CD14-positive monocyte (primary cell): ENCODE measurements around the gene NT5C1A. TPM values are rescaled to one million over a fixed set of nuclear protein-coding genes. Genes with fewer than 3 reads are reported as not detected.

ENCODE experiments used
- DNase-seq, 3 donors: peaks; one replicate each; pipeline ENCODE4 v3.0.0-alpha.2; 2011 to 2022
- H2AFZ ChIP-seq: 2 replicates; pipeline ENCODE4 v1.6.0; 2012; ENCODE audit warnings: mild to moderate bottlenecking, low read depth, low read length, inconsistent platforms; ENCODE audit not compliant: insufficient read depth, poor library complexity, severe bottlenecking
- H3K27ac ChIP-seq, 2 donors: 1 replicate in 1 of 2; 2 replicates in 1 of 2; pipeline ENCODE4 v1.5.1; 2012 to 2013; ENCODE audit warnings: low read length in 2 of 2, control low read depth in 1 of 2, inconsistent platforms in 1 of 2, low read depth in 1 of 2, mild to moderate bottlenecking in 1 of 2
- H3K27me3 ChIP-seq, 2 donors: one replicate each; pipeline versions ENCODE4 v1.6.0 to v1.6.1; 2011 to 2013; ENCODE audit warnings: low read length in 2 of 2; ENCODE audit not compliant: control insufficient read depth in 2 of 2, insufficient read depth in 2 of 2
- H3K36me3 ChIP-seq, 2 donors: replicated peaks in 1 of 2; 1 replicate in 1 of 2; 2 replicates in 1 of 2; pipeline versions ENCODE4 v1.5.1 to v1.6.1; 2012 to 2013; ENCODE audit warnings: low read length in 2 of 2, control low read depth in 1 of 2, inconsistent platforms in 1 of 2, mild to moderate bottlenecking in 1 of 2; ENCODE audit not compliant: insufficient read depth in 2 of 2, control insufficient read depth in 1 of 2
- H3K4me1 ChIP-seq, 2 donors: 1 replicate in 1 of 2; 2 replicates in 1 of 2; pipeline versions ENCODE4 v1.5.1 to v1.6.1; 2012 to 2013; ENCODE audit warnings: low read length in 2 of 2, control low read depth in 1 of 2, inconsistent platforms in 1 of 2, mild to moderate bottlenecking in 1 of 2, moderate library complexity in 1 of 2; ENCODE audit not compliant: insufficient read depth in 2 of 2, control insufficient read depth in 1 of 2
- H3K4me2 ChIP-seq: replicated peaks from 2 replicates; pipeline ENCODE3; 2012; ENCODE audit warnings: low read length, moderate library complexity, mild to moderate bottlenecking; ENCODE audit not compliant: poor library complexity, severe bottlenecking; ENCODE audit errors: extremely low read depth
- H3K4me3 ChIP-seq, 3 experiments: fragments of 200-600 bp in 1 of 3; sonication (generic) in 1 of 3; replicated peaks in 1 of 3; 1 replicate in 2 of 3; 2 replicates in 1 of 3; pipeline ENCODE4 v1.5.1; 2011 to 2013; ENCODE audit warnings: low read length in 3 of 3, mild to moderate bottlenecking in 3 of 3, control low read depth in 2 of 3, low read depth in 2 of 3, inconsistent platforms in 1 of 3, moderate library complexity in 1 of 3
- H3K79me2 ChIP-seq: 2 replicates; pipeline ENCODE4 v1.6.0; 2012; ENCODE audit warnings: mild to moderate bottlenecking, control low read depth, inconsistent platforms, low read length, moderate library complexity; ENCODE audit not compliant: insufficient read depth
- H3K9ac ChIP-seq: 2 replicates; pipeline ENCODE4 v1.6.0; 2017; ENCODE audit warnings: low read length, mild to moderate bottlenecking; ENCODE audit not compliant: insufficient read depth, poor library complexity, severe bottlenecking
- H3K9me3 ChIP-seq, 2 donors: replicated peaks in 1 of 2; 1 replicate in 1 of 2; 2 replicates in 1 of 2; pipeline versions ENCODE4 v1.5.1 to v1.6.1; 2012 to 2013; ENCODE audit warnings: low read length in 2 of 2, control low read depth in 1 of 2; ENCODE audit not compliant: control insufficient read depth in 1 of 2, insufficient read depth in 1 of 2
- H4K20me1 ChIP-seq: 2 replicates; pipeline ENCODE4 v1.6.0; 2012; ENCODE audit warnings: mild to moderate bottlenecking, low read length, control low read depth, moderate library complexity; ENCODE audit not compliant: insufficient read depth
- H3K27ac Mint-ChIP-seq, 7 donors: one replicate each; pipeline ENCODE4 v1.8.0; 2020; ENCODE audit warnings: mild to moderate bottlenecking in 7 of 7, mixed read lengths in 7 of 7, moderate library complexity in 6 of 7, inconsistent platforms in 2 of 7
- H3K27me3 Mint-ChIP-seq, 3 donors: one replicate each; pipeline ENCODE4 v1.8.0; 2021 to 2022; ENCODE audit warnings: low read depth in 3 of 3, mild to moderate bottlenecking in 3 of 3, mixed read lengths in 3 of 3, moderate library complexity in 3 of 3, inconsistent platforms in 1 of 3
- H3K36me3 Mint-ChIP-seq, 2 donors: one replicate each; pipeline ENCODE4 v1.8.0; 2020; ENCODE audit warnings: mixed read lengths in 2 of 2, inconsistent platforms in 1 of 2, mild to moderate bottlenecking in 1 of 2
- H3K4me1 Mint-ChIP-seq: one replicate; pipeline ENCODE4 v1.8.0; 2020; ENCODE audit warnings: mild to moderate bottlenecking, mixed read lengths
- H3K4me3 Mint-ChIP-seq, 2 donors: one replicate each; pipeline ENCODE4 v1.8.0; 2020; ENCODE audit warnings: mild to moderate bottlenecking in 2 of 2, mixed read lengths in 2 of 2, moderate library complexity in 1 of 2
- H3K9me3 Mint-ChIP-seq, 7 donors: one replicate each; pipeline ENCODE4 v1.8.0; 2020 to 2022; ENCODE audit warnings: mixed read lengths in 7 of 7, mild to moderate bottlenecking in 6 of 7, moderate library complexity in 6 of 7, inconsistent platforms in 2 of 7
- CTCF ChIP-seq: fragments of 200-600 bp; IDR thresholded peaks from one replicate; pipeline ENCODE4 v1.8.0; 2022; ENCODE audit warnings: antibody characterized with exemption, mild to moderate bottlenecking
- WGBS: methylation state at CpG from one replicate; pipeline ENCODE4 v1.1.5; 2013; ENCODE audit warnings: missing lambda C conversion rate; ENCODE audit not compliant: insufficient coverage; 5-methylcytosine and 5-hydroxymethylcytosine counted together
- intact Hi-C, 2 donors: fragments of 100-400 bp; cut with micrococcal nuclease; formaldehyde crosslinking; loops; one replicate each; pipeline versions ENCODE4 v1.15.0 to v1.15.1; 2023
- polyA plus RNA-seq, 3 donors: library from polyadenylated mRNA; depleted of rRNA in 1 of 3; unstranded in 2 of 3; stranded (reverse) in 1 of 3; fragments of 300-500 nt in 2 of 3; fragments of >200 nt in 1 of 3; fragmentation: Illumina TruSeq in 2 of 3; gene quantifications; 1 replicate in 2 of 3; 2 replicates in 1 of 3; pipeline ENCODE4 v1.2.3, GENCODE V29; 2012 to 2021

NT5C1A gene
- polyA plus RNA-seq, 3 donors, result not detected

- no peak overlapping the region for H3K27ac Mint-ChIP-seq
- Histone ChIP-seq H4K20me1 (no peaks in the 10 kb centered on the region), H3K79me2 (no peaks in the 10 kb centered on the region), H3K9me3 (no peaks in the 10 kb centered on the region), H3K27ac (no peak overlapping the region), H3K4me3 (no peak overlapping the region), H3K36me3 (no peaks in the 10 kb centered on the region), H3K4me1 (no peaks in the 10 kb centered on the region), H3K27me3 (no peaks in the 10 kb centered on the region), H3K4me2 (no peak overlapping the region), H2AFZ (no peak overlapping the region), H3K9ac (no peak overlapping the region)
- peaks cover 0 to 10% (median 3%) of the 10 kb centered on the region in 3 donors for H3K27me3 Mint-ChIP-seq
- intact Hi-C loops, result no loop called here
- H3K4me3 Mint-ChIP-seq, result no peak overlapping the region
- TF ChIP-seq CTCF, result no peak
- H3K4me1 Mint-ChIP-seq, result no peaks in the 10 kb centered on the region
- 78% methylated on average over 11 of the region's 11 CpGs for WGBS
- peaks cover 0 to 1% (median 0%) of the 10 kb centered on the region in 7 donors for H3K9me3 Mint-ChIP-seq
- H3K36me3 Mint-ChIP-seq, result no peaks in the 10 kb centered on the region
- DNase-seq, result no peak
Observed at GRCh38 chr1:39625462-39626273, 46.2 kb downstream of the NT5C1A start.

- Histone ChIP-seq H3K36me3 (no peaks in the 10 kb centered on the region), H3K27me3 (no peaks in the 10 kb centered on the region), H3K4me2 (no peak overlapping the region), H3K9me3 (no peaks in the 10 kb centered on the region), H3K79me2 (no peaks in the 10 kb centered on the region), H3K4me1 (no peaks in the 10 kb centered on the region), H3K27ac (no peak overlapping the region), H2AFZ (no peak overlapping the region), H3K4me3 (no peak overlapping the region), H4K20me1 (no peaks in the 10 kb centered on the region), H3K9ac (no peak overlapping the region)
- no peak for DNase-seq
- H3K9me3 Mint-ChIP-seq, result peaks cover 0 to 3% (median 0%) of the 10 kb centered on the region in 7 donors
- H3K27me3 Mint-ChIP-seq, result peaks cover 0 to 10% (median 3%) of the 10 kb centered on the region in 3 donors
- H3K36me3 Mint-ChIP-seq, result no peaks in the 10 kb centered on the region
- no peak overlapping the region for H3K27ac Mint-ChIP-seq
- intact Hi-C loops, result no loop called here
- H3K4me1 Mint-ChIP-seq, result no peaks in the 10 kb centered on the region
- TF ChIP-seq CTCF, result no peak
- 87% methylated on average over 6 of the region's 8 CpGs for WGBS
- H3K4me3 Mint-ChIP-seq, result no peak overlapping the region
Observed at GRCh38 chr1:39625009-39625408, 46.9 kb downstream of the NT5C1A start.
